Fibroblast of lung (primary cell): ENCODE data around the gene STK32B. TPM values are rescaled to one million over a fixed set of nuclear protein-coding genes. Genes with fewer than 3 reads are reported as not detected.

Experiments
- DNase-seq, 2 donors: peaks; one replicate each; pipeline versions ENCODE4 v3.0.0 to v3.0.0-alpha.2; 2010; ENCODE audit warnings: low read depth in 2 of 2
- H2AFZ ChIP-seq: 2 replicates; pipeline ENCODE4 v1.5.1; 2012; ENCODE audit warnings: low read length, control low read depth, inconsistent platforms
- H3K27ac ChIP-seq: 2 replicates; pipeline ENCODE4 v1.5.1; 2011; ENCODE audit warnings: low read length, control low read depth; ENCODE audit not compliant: insufficient read depth
- H3K27me3 ChIP-seq: 2 replicates; pipeline ENCODE4 v1.5.1; 2011; ENCODE audit warnings: mild to moderate bottlenecking, low read length; ENCODE audit not compliant: control insufficient read depth, insufficient read depth
- H3K36me3 ChIP-seq: 2 replicates; pipeline ENCODE4 v1.5.1; 2011; ENCODE audit warnings: low read length; ENCODE audit not compliant: control insufficient read depth, insufficient read depth
- H3K4me1 ChIP-seq: 2 replicates; pipeline ENCODE4 v1.5.1; 2011; ENCODE audit warnings: low read length; ENCODE audit not compliant: control insufficient read depth, insufficient read depth; ENCODE audit errors: extremely low read depth
- H3K4me2 ChIP-seq: 2 replicates; pipeline ENCODE4 v1.5.1; 2011; ENCODE audit warnings: low read length, control low read depth; ENCODE audit not compliant: insufficient read depth; ENCODE audit errors: extremely low read depth
- H3K4me3 ChIP-seq, 4 experiments: fragments of 200-600 bp in 1 of 4; sonication (generic) in 1 of 4; replicated peaks in 1 of 4; 2 replicates each; pipeline ENCODE4 v1.5.1; 2011 to 2016; ENCODE audit warnings: low read length in 4 of 4, low read depth in 3 of 4, mild to moderate bottlenecking in 3 of 4, control low read depth in 2 of 4, inconsistent platforms in 1 of 4, mixed read lengths in 1 of 4; ENCODE audit not compliant: insufficient read depth in 1 of 4; ENCODE audit errors: control extremely low read depth in 1 of 4
- H3K79me2 ChIP-seq: 2 replicates; pipeline ENCODE4 v1.5.1; 2012; ENCODE audit warnings: mild to moderate bottlenecking, low read length, inconsistent platforms; ENCODE audit not compliant: control insufficient read depth, insufficient read depth
- H3K9ac ChIP-seq: 2 replicates; pipeline ENCODE4 v1.5.1; 2011; ENCODE audit warnings: mild to moderate bottlenecking, low read length, control low read depth; ENCODE audit not compliant: insufficient read depth
- H3K9me3 ChIP-seq: 2 replicates; pipeline ENCODE4 v1.5.1; 2012; ENCODE audit warnings: low read depth, low read length; ENCODE audit not compliant: control insufficient read depth, insufficient read depth
- H4K20me1 ChIP-seq: 2 replicates; pipeline ENCODE4 v1.5.1; 2011; ENCODE audit warnings: low read length; ENCODE audit not compliant: control insufficient read depth, insufficient read depth; ENCODE audit errors: extremely low read depth
- EZH2 ChIP-seq: IDR thresholded peaks from 2 replicates; pipeline ENCODE4 v1.5.1; 2012; ENCODE audit warnings: low read length, control low read depth, mild to moderate bottlenecking; ENCODE audit errors: missing control alignments
- polyA plus RNA-seq, 2 donors: library from polyadenylated mRNA; depleted of rRNA in 1 of 2; stranded (reverse) in 1 of 2; unstranded in 1 of 2; fragments of >200 nt; gene quantifications; 2 replicates each; pipeline ENCODE4 v1.2.1, GENCODE V29; 2011 to 2012; ENCODE audit warnings: missing spikeins in 1 of 2
- total RNA-seq: library from RNA; depleted of rRNA; stranded (reverse); fragments of >200 nt; gene quantifications from 2 replicates; pipeline ENCODE4 v1.2.1, GENCODE V29; 2014
- TF ChIP-seq, protein P1 (sequence below), 2 donors: IDR thresholded peaks in 1 of 2; conservative IDR thresholded peaks in 1 of 2; 1 replicate in 1 of 2; 2 replicates in 1 of 2; pipeline ENCODE4 v1.5.1; 2011 to 2012; ENCODE audit warnings: low read length in 2 of 2, control low read depth in 1 of 2, inconsistent platforms in 1 of 2, low read depth in 1 of 2, mild to moderate bottlenecking in 1 of 2

The STK32B gene
- total and polyA plus RNA-seq, 2 donors (not counting 1 experiment from before 2014, with no cell fraction given) = 0.50 to 1.4 TPM

DNA sequence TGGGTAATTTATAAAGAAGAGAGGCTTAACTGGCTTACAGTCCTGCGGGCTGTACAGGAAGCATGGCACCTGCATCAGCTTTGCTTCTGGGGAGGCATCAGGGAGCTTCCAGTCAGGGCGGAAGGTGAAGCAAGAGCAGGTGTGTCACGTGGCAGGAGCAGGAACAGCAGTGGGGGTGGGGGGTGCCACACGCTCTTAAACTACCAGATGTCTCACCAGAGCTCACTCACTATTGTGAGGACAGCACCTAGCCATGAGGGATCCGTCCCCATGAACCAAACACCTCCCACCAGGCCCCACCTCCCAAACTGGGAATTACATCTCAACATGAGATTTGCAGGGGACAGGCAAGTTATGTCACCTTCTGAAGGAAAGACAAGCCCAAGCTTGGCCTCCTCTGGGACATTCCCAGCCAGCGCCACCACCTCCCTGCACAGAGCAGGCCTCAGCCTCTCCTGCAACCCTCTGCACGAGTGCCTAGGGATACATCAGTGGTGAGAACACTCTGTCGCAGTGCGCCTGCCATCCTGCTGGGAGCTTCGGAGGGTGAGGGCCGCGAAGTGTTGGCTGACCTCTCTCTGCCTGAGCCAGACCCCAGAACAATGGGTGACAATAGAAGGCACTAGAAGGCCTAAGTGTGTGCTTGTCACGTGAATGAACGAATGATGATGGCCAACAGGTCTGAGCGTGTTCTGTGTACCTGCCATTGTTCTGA is 412.8 kb downstream of the STK32B start:
- no peak overlapping the region for H3K27ac ChIP-seq
- H2AFZ ChIP-seq = no peak overlapping the region
- H3K27me3 ChIP-seq = no peaks in the 10 kb centered on the region
- H3K4me3 ChIP-seq = no peak overlapping the region
- DNase-seq = no peak
- no peak for TF ChIP-seq EZH2
- TF ChIP-seq, protein P1, sequence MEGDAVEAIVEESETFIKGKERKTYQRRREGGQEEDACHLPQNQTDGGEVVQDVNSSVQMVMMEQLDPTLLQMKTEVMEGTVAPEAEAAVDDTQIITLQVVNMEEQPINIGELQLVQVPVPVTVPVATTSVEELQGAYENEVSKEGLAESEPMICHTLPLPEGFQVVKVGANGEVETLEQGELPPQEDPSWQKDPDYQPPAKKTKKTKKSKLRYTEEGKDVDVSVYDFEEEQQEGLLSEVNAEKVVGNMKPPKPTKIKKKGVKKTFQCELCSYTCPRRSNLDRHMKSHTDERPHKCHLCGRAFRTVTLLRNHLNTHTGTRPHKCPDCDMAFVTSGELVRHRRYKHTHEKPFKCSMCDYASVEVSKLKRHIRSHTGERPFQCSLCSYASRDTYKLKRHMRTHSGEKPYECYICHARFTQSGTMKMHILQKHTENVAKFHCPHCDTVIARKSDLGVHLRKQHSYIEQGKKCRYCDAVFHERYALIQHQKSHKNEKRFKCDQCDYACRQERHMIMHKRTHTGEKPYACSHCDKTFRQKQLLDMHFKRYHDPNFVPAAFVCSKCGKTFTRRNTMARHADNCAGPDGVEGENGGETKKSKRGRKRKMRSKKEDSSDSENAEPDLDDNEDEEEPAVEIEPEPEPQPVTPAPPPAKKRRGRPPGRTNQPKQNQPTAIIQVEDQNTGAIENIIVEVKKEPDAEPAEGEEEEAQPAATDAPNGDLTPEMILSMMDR (conservative IDR thresholded peaks at IDR 0.05 in 1 of 2, IDR thresholded peaks at IDR 0.05 in 1 of 2; ENCODE audit: low read depth in 1 of 2, low read length in 2 of 2) = no peak
- no peaks in the 10 kb centered on the region for H3K4me1 ChIP-seq
- no peaks in the 10 kb centered on the region for H4K20me1 ChIP-seq
- H3K4me2 ChIP-seq = no peak overlapping the region
- H3K9me3 ChIP-seq = no peaks in the 10 kb centered on the region
- no peak overlapping the region for H3K9ac ChIP-seq
- H3K79me2 ChIP-seq = no peaks in the 10 kb centered on the region
- H3K36me3 ChIP-seq = no peaks in the 10 kb centered on the region

DNA sequence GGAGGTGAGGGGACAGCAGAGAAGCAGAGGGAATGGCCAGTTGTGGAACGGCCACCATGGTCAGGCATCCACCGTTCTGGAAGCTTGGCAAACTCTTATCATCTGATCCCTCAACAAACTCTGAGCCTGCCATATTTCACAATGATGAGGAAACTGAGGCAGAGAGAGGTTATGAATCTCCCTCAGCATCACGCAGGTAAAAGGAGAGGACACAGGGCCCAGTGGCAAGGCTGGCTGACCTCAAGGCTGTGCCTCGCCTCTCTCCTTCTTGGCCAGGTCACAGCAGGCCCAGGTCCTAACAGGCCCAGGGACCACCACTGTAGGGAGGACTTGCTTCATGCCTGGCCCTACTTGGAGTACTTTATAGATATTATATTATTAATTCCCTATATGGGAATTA is 414.2 kb downstream of the STK32B start:
- H3K79me2 ChIP-seq = no peaks in the 10 kb centered on the region
- no peak overlapping the region for H3K27ac ChIP-seq
- no peak overlapping the region for H3K4me2 ChIP-seq
- no peaks in the 10 kb centered on the region for H3K9me3 ChIP-seq
- no peaks in the 10 kb centered on the region for H3K4me1 ChIP-seq
- no peak overlapping the region for H3K4me3 ChIP-seq
- no peaks in the 10 kb centered on the region for H3K36me3 ChIP-seq
- no peaks in the 10 kb centered on the region for H3K27me3 ChIP-seq
- TF ChIP-seq EZH2 = no peak
- TF ChIP-seq, protein P1 (conservative IDR thresholded peaks at IDR 0.05 in 1 of 2, IDR thresholded peaks at IDR 0.05 in 1 of 2; ENCODE audit: low read depth in 1 of 2, low read length in 2 of 2) = no peak
- H3K9ac ChIP-seq = no peak overlapping the region
- no peaks in the 10 kb centered on the region for H4K20me1 ChIP-seq
- H2AFZ ChIP-seq = no peak overlapping the region
- no peak for DNase-seq

DNA sequence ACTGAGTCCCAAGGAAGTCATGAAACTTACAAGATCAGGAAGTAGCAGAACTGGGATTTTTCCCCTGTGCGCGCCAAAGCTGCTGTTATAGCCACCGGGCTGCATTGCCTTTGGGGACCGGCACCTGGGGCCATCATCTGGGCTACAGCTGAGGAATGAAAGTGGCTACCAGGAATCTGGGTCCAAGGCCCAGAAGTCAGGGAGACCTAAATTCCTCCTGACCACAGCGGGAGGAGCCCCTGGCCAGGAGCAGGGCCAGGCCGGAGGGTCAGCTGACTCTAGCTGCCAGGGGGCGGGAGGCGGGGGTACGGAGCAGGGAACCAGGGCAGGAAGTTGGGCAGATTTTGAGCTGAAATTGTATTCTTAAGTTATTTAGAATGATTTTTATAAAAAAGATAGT is 414.7 kb downstream of the STK32B start:
- Histone ChIP-seq H3K4me1 (no peaks in the 10 kb centered on the region), H4K20me1 (no peaks in the 10 kb centered on the region), H3K9me3 (no peaks in the 10 kb centered on the region), H3K27me3 (no peaks in the 10 kb centered on the region), H3K27ac (no peak overlapping the region), H3K4me3 (no peak overlapping the region), H3K4me2 (no peak overlapping the region), H2AFZ (no peak overlapping the region), H3K9ac (no peak overlapping the region), H3K36me3 (no peaks in the 10 kb centered on the region), H3K79me2 (no peaks in the 10 kb centered on the region)
- DNase-seq = no peak
- TF ChIP-seq, protein P1 (conservative IDR thresholded peaks at IDR 0.05 in 1 of 2, IDR thresholded peaks at IDR 0.05 in 1 of 2; ENCODE audit: low read depth in 1 of 2, low read length in 2 of 2) = no peak
- no peak for TF ChIP-seq EZH2
